ENCODE results near the gene EXOC7.
A peak's percentile ranks its signal among the peaks of the same experiment; 100 is the strongest.
"Not testable (repeated sequence)": the region's sequence is repeated elsewhere in the genome, so short reads cannot be mapped to it uniquely, and the experiment has no call there.

EXOC7 gene

GRCh38 chr17:76085731-76086366 lies 17.7 kb downstream of the EXOC7 start:
- DNase-seq: no peak

- no peak for DNase-seq
Observed at GRCh38 chr17:76085066-76085730, 18.4 kb downstream of the EXOC7 start.

- DNase-seq: no peak
Observed at GRCh38 chr17:76083536-76084182, 19.9 kb downstream of the EXOC7 start.

GRCh38 chr17:76082326-76083251 lies 21.0 kb downstream of the EXOC7 start:
- DNase-seq: no peak

- no peak for DNase-seq
Observed at GRCh38 chr17:76081295-76082210, 22.0 kb downstream of the EXOC7 start.

GRCh38 chr17:76080768-76081287 lies 22.8 kb downstream of the EXOC7 start:
- DNase-seq: no peak

- no peak for DNase-seq
Observed at GRCh38 chr17:76079956-76080767, 23.4 kb downstream of the EXOC7 start.

GRCh38 chr17:76079535-76079955 lies 24.0 kb downstream of the EXOC7 start:
- DNase-seq: no peak

- no peak for DNase-seq
Observed at GRCh38 chr17:76078860-76079534, 24.6 kb downstream of the EXOC7 start, which contains the start of gene ZACN. Gene ZACN, plus strand, starts transcription at chr17:76079182. Its CDS starts 83 bp downstream, at chr17:76079265.

GRCh38 chr17:76078370-76078769 lies 25.2 kb downstream of the EXOC7 start:
- DNase-seq: not testable (repeated sequence)

GRCh38 chr17:76077584-76078110 lies 25.9 kb downstream of the EXOC7 start:
- DNase-seq: no peak

- DNase-seq: peak; percentile 32
Observed at GRCh38 chr17:76076765-76077583, 26.6 kb downstream of the EXOC7 start.

- no peak for DNase-seq
Observed at GRCh38 chr17:76076146-76076764, 27.3 kb downstream of the EXOC7 start.

- DNase-seq: no peak
Observed at GRCh38 chr17:76075364-76076145, 28.0 kb downstream of the EXOC7 start.

- DNase-seq: no peak
Observed at GRCh38 chr17:76074390-76075363, 28.9 kb downstream of the EXOC7 start, which contains the start of gene GALR2. Gene GALR2, plus strand, starts transcription at chr17:76074781. Its CDS starts 103 bp downstream, at chr17:76074884.

Measured in activated CD4-positive, alpha-beta T cell treated with anti-CD3 and anti-CD28 coated beads, Interleukin-10, Interleukin-2, amounts not matched to agents 100 ng/mL and 50 ng/mL, durations not matched to agents 16 hours and 8 hours (primary cell).